ENCODE measurements around the gene VPS26C.

VPS26C gene

GRCh38 chr21:37214952-37215351, 52.2 kb downstream of the VPS26C start (continued):
- TF ChIP-seq POU6F1 (CRISPR knock-in tag; IDR thresholded peaks at IDR 0.05; ENCODE audit: borderline replicate concordance, low read depth) (no peak), ZNF565 (CRISPR knock-in tag; conservative IDR thresholded peaks at IDR 0.05; ENCODE audit: low read depth) (no peak), ZFP30 (CRISPR knock-in tag; IDR thresholded peaks at IDR 0.05) (no peak), OSR1 (CRISPR knock-in tag; IDR thresholded peaks at IDR 0.05) (no peak), ZNF70 (CRISPR knock-in tag; IDR thresholded peaks at IDR 0.05) (no peak), ZNF8 (CRISPR knock-in tag; IDR thresholded peaks at IDR 0.05) (no peak), TCF4 (CRISPR knock-in tag; IDR thresholded peaks at IDR 0.05; ENCODE audit: borderline replicate concordance) (no peak)

- TF ChIP-seq ZFP3 (CRISPR knock-in tag; IDR thresholded peaks at IDR 0.05), result no peak
- TF ChIP-seq OSR1 (CRISPR knock-in tag; IDR thresholded peaks at IDR 0.05), result no peak
- TF ChIP-seq TOX (CRISPR knock-in tag; IDR thresholded peaks at IDR 0.05; ENCODE audit: borderline replicate concordance), result no peak
- TF ChIP-seq ARNTL (CRISPR knock-in tag; IDR thresholded peaks at IDR 0.05; ENCODE audit: borderline replicate concordance, low read depth), result no peak
- TF ChIP-seq GLIS3 (CRISPR knock-in tag; IDR thresholded peaks at IDR 0.05), result no peak
- no peak for TF ChIP-seq TCF4 (CRISPR knock-in tag; IDR thresholded peaks at IDR 0.05; ENCODE audit: borderline replicate concordance)
- no peak for TF ChIP-seq PPARA (CRISPR knock-in tag; IDR thresholded peaks at IDR 0.05; ENCODE audit: borderline replicate concordance)
- TF ChIP-seq ZC3H10 (CRISPR knock-in tag; IDR thresholded peaks at IDR 0.05), result no peak
- no peak for TF ChIP-seq TSHZ2 (CRISPR knock-in tag; IDR thresholded peaks at IDR 0.05)
- no peak for TF ChIP-seq ZFP30 (CRISPR knock-in tag; IDR thresholded peaks at IDR 0.05)
- no peak for TF ChIP-seq CSDC2 (CRISPR knock-in tag; IDR thresholded peaks at IDR 0.05)
- TF ChIP-seq ZNF8 (CRISPR knock-in tag; IDR thresholded peaks at IDR 0.05), result no peak
- no peak for TF ChIP-seq ESRRG (CRISPR knock-in tag; IDR thresholded peaks at IDR 0.05)
- no peak for ATAC-seq
Observed at GRCh38 chr21:37210799-37211198, 56.3 kb downstream of the VPS26C start.

GRCh38 chr21:37210130-37210529, 57.0 kb downstream of the VPS26C start:
- TF ChIP-seq POU6F1 (CRISPR knock-in tag; IDR thresholded peaks at IDR 0.05; ENCODE audit: borderline replicate concordance, low read depth) (no peak), ZC3H10 (CRISPR knock-in tag; IDR thresholded peaks at IDR 0.05) (no peak), CSDC2 (CRISPR knock-in tag; IDR thresholded peaks at IDR 0.05) (no peak), TCF4 (CRISPR knock-in tag; IDR thresholded peaks at IDR 0.05; ENCODE audit: borderline replicate concordance) (no peak), ISL1 (CRISPR knock-in tag; IDR thresholded peaks at IDR 0.05) (no peak), PPARA (CRISPR knock-in tag; IDR thresholded peaks at IDR 0.05; ENCODE audit: borderline replicate concordance) (no peak), ZFP30 (CRISPR knock-in tag; IDR thresholded peaks at IDR 0.05) (no peak)
- no peak for ATAC-seq

GRCh38 chr21:37208741-37209225, 58.4 kb downstream of the VPS26C start:
- TF ChIP-seq OSR1 (CRISPR knock-in tag; IDR thresholded peaks at IDR 0.05) (no peak), ZC3H10 (CRISPR knock-in tag; IDR thresholded peaks at IDR 0.05) (no peak), ZNF70 (CRISPR knock-in tag; IDR thresholded peaks at IDR 0.05) (no peak), ZFP3 (CRISPR knock-in tag; IDR thresholded peaks at IDR 0.05) (no peak), ARNTL (CRISPR knock-in tag; IDR thresholded peaks at IDR 0.05; ENCODE audit: borderline replicate concordance, low read depth) (no peak), GLIS3 (CRISPR knock-in tag; IDR thresholded peaks at IDR 0.05) (no peak), CSRNP3 (CRISPR knock-in tag; IDR thresholded peaks at IDR 0.05) (no peak), TSHZ2 (CRISPR knock-in tag; IDR thresholded peaks at IDR 0.05) (no peak), ESRRG (CRISPR knock-in tag; IDR thresholded peaks at IDR 0.05) (no peak), BACH2 (CRISPR knock-in tag; IDR thresholded peaks at IDR 0.05; ENCODE audit: borderline replicate concordance) (no peak)
- ATAC-seq, result no peak
